Measurements from ENCODE around the gene CCDC88C.
A peak's percentile ranks its signal among the peaks of the same experiment; 100 is the strongest.

The CCDC88C gene

GRCh38 chr14:91371011-91371989, 46.3 kb downstream of the CCDC88C start:
- Histone ChIP-seq H4K20me1 (ENCODE audit: insufficient read depth, low read length) (peaks cover 60% of the 10 kb centered on the region), H3K27me3 (ENCODE audit: low read depth, low read length) (no peaks in the 10 kb centered on the region), H3K4me3 (ENCODE audit: low read length) (peak overlapping the region; percentile 52; the same call in 1 of the 2 replicates), H3K9me3 (ENCODE audit: insufficient read depth, low read length) (no peaks in the 10 kb centered on the region), H3K4me2 (ENCODE audit: low read length) (peak overlapping the region; percentile 85), H3K79me2 (ENCODE audit: low read length) (peaks cover 86% of the 10 kb centered on the region), H3K4me1 (ENCODE audit: low read length) (peaks cover 99% of the 10 kb centered on the region), H3K36me3 (replicated peaks; ENCODE audit: low read depth, low read length) (peaks cover 9% of the 10 kb centered on the region), H2AFZ (ENCODE audit: low read depth, low read length) (no peak overlapping the region), H3K27ac (ENCODE audit: low read length) (peak overlapping the region; percentile 97), H3K9ac (ENCODE audit: low read length) (peak overlapping the region; percentile 28; the same call in 1 of the 2 replicates)
- no peak for TF ChIP-seq EZH2phosphoT487 (IDR thresholded peaks at IDR 0.05; ENCODE audit: low read depth)
- TF ChIP-seq, protein P1, sequence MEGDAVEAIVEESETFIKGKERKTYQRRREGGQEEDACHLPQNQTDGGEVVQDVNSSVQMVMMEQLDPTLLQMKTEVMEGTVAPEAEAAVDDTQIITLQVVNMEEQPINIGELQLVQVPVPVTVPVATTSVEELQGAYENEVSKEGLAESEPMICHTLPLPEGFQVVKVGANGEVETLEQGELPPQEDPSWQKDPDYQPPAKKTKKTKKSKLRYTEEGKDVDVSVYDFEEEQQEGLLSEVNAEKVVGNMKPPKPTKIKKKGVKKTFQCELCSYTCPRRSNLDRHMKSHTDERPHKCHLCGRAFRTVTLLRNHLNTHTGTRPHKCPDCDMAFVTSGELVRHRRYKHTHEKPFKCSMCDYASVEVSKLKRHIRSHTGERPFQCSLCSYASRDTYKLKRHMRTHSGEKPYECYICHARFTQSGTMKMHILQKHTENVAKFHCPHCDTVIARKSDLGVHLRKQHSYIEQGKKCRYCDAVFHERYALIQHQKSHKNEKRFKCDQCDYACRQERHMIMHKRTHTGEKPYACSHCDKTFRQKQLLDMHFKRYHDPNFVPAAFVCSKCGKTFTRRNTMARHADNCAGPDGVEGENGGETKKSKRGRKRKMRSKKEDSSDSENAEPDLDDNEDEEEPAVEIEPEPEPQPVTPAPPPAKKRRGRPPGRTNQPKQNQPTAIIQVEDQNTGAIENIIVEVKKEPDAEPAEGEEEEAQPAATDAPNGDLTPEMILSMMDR (IDR thresholded peaks at IDR 0.05; ENCODE audit: low read depth, low read length), result no peak

GRCh38 chr14:91369628-91370445, 47.8 kb downstream of the CCDC88C start:
- Histone ChIP-seq H3K4me3 (ENCODE audit: low read length) (peak overlapping the region; percentile 52), H3K9ac (ENCODE audit: low read length) (peak overlapping the region; percentile 43), H4K20me1 (ENCODE audit: insufficient read depth, low read length) (peaks cover 63% of the 10 kb centered on the region)

GRCh38 chr14:91368776-91369416, 48.7 kb downstream of the CCDC88C start:
- Histone ChIP-seq H2AFZ (ENCODE audit: low read depth, low read length) (no peak overlapping the region), H3K4me1 (ENCODE audit: low read length) (peaks cover 98% of the 10 kb centered on the region), H4K20me1 (ENCODE audit: insufficient read depth, low read length) (peaks cover 63% of the 10 kb centered on the region), H3K79me2 (ENCODE audit: low read length) (peaks cover 87% of the 10 kb centered on the region), H3K36me3 (replicated peaks; ENCODE audit: low read depth, low read length) (no peaks in the 10 kb centered on the region), H3K9ac (ENCODE audit: low read length) (no peak overlapping the region), H3K4me2 (ENCODE audit: low read length) (peak overlapping the region; percentile 79), H3K27ac (ENCODE audit: low read length) (no peak overlapping the region), H3K27me3 (ENCODE audit: low read depth, low read length) (no peaks in the 10 kb centered on the region), H3K9me3 (ENCODE audit: insufficient read depth, low read length) (no peaks in the 10 kb centered on the region), H3K4me3 (ENCODE audit: low read length) (no peak overlapping the region)
- TF ChIP-seq EZH2phosphoT487 (IDR thresholded peaks at IDR 0.05; ENCODE audit: low read depth), result no peak
- TF ChIP-seq, protein P1 (IDR thresholded peaks at IDR 0.05; ENCODE audit: low read depth, low read length), result no peak

More at GRCh38 chr14:91369628-91370445, 47.8 kb downstream of the CCDC88C start:
- peak overlapping the region; percentile 85 for H3K4me2 ChIP-seq (ENCODE audit: low read length)
- H3K36me3 ChIP-seq (replicated peaks; ENCODE audit: low read depth, low read length), result peaks cover 4% of the 10 kb centered on the region
- H3K9me3 ChIP-seq (ENCODE audit: insufficient read depth, low read length), result no peaks in the 10 kb centered on the region
- H2AFZ ChIP-seq (ENCODE audit: low read depth, low read length), result no peak overlapping the region
- H3K27me3 ChIP-seq (ENCODE audit: low read depth, low read length), result no peaks in the 10 kb centered on the region
- TF ChIP-seq, protein P1 (IDR thresholded peaks at IDR 0.05; ENCODE audit: low read depth, low read length), result no peak
- TF ChIP-seq EZH2phosphoT487 (IDR thresholded peaks at IDR 0.05; ENCODE audit: low read depth), result no peak
- peaks cover 86% of the 10 kb centered on the region for H3K79me2 ChIP-seq (ENCODE audit: low read length)
- no peak overlapping the region for H3K27ac ChIP-seq (ENCODE audit: low read length)
- peaks cover 99% of the 10 kb centered on the region for H3K4me1 ChIP-seq (ENCODE audit: low read length)

All from OCI-LY3 (cell line).